HS-5 (cell line): Measurements from ENCODE around the gene SEMA7A.

Experiments used
- DNase-seq: peaks from one replicate; pipeline ENCODE4 v3.0.0-alpha.2; 2012; ENCODE audit warnings: low read depth

SEMA7A gene

DNA sequence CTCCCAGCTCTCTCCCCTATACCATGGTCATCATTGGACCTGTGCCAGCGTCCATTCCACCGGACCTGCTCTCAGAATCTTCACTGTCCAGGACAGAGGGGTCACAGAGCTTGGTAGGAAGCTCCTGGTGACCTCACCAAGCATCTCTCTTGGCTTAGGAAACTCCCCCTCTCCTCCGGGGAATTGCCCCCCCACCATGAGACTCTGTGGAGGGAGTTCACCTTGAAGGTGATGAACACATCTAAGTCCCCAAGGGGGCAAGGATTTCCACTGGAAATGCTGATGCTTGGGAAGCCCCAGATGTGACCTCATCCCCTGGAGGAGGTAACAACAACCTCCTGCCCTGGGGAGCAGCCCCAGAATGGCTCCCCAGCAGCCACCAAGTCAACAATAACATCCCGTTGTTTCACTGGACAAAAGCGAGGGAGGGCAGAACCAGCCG is 3.2 kb downstream of the SEMA7A start:
- DNase-seq, result no peak

DNA sequence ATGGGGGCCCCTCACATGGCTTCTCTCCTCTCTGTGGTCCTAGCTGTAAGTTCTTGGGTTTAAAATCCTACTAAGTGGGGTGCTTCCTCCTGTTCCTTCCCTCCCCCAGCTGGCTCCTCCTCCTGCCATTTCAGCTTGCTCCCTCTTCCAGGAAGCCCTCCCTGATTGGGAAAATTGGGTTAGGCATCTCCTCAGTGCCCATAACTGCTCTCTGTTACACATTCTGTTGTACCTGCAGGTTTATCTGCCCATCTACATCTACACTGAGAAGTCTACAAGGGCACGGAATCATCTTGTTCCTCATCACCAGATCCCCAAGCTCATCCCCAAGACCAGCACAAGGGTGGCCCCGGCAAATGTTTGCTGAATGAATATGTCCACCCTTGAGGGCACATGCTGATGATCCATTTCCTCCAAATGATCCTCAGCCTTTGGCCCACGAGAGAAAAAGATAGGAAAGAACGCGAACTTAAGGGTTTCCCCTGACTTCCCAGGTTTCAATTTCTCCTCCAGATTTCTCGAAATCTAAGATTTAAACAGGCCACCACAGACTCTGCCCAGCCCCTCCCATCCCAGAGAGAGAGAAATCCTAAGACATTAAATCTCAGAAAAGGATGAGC is 3.9 kb downstream of the SEMA7A start:
- DNase-seq, result no peak

DNA sequence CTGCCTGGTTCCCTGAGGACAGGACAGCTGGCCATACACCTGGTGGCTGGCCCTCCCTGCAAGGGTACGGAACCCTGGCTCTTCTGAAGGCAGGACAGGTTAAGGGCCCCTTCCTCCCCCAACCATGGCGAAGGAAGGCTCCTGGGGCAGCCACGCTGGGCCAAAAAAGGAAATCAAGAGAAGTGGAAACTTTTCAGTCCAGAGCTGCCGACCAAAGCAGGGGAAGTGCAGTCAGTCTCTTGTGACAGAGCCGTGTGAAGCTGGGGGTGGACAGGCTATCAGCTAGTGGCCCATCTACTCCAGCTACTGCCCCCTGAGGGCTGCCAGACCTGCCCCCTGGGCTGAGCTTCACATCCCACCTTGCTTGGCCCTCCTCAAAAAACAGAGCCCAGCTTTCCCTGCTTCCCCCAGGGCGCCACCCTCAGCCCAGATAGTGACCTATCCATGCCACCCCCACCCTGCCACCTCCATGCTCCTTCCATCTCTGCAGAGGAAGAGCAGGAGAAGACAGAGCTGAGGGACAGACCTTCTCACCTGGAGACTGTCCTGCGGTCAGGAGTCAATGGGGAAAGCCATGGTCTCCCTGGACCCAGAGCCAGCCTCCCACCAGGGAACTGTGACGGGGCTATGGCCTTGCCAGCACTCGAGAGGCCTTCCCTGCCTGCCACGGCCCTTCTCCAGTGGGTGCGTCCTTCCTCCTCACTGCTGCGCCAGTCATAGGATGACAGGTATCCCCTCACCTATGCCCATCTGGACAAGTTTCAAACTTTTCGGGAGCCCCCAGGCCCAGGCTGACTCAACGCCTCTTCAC is 4.6 kb downstream of the SEMA7A start:
- no peak for DNase-seq

DNA sequence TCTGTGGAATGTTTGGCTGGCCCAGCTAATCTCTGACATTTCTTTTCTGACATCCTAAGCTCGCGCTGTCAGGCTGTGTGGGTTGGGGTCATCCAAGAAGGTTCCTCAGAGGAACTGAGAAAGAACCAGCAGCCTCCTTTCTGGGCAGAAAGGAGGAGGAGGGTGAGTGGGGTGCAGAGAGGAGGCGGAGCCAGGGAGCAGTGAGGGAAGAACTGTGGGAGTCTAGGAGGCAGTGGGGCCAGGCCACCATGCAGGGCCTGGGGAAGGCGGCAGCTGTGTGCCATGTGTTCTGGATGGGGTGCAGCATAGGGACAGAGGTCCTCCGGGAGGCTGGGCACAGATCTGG is 5.3 kb downstream of the SEMA7A start:
- no peak for DNase-seq

DNA sequence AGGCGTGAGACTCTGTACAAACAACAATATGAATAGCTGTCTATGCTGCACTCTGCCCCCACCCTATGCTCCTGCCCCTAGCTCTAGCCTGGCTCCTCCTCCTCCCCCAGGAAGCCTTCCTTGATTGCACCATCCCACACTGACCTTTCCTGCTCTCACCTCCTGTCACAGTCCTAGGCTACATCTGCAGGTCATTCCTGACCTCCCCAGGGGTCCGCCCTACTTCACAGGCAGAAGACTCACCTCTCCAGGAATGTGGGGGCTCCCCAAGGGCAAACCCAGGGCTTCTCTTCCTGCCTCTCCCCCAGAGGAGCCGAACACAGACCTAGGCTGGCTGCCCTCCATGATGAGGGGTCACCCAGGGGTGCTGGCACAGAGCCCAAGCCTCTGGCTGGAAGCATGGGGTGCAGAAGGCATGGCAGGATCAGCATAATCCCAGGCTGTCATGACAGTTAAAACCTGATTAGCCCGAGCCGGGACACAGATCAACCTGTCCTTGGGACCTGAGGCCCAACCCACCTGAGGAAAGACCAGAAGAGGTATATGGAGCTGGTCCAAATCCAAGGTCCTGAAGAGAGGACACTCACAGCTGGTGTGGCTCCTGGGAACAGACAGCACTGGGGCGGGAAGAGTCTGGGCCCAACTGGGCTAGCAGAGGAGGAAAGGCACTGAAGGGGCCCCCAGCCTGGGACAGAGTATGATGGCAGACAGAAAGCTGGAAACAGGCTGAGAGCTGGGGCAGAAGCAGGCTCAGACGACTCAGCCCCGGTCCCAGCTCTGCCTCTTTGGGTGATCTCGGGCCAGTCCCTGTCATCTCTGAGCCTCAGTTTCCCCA is 5.9 kb downstream of the SEMA7A start:
- no peak for DNase-seq

DNA sequence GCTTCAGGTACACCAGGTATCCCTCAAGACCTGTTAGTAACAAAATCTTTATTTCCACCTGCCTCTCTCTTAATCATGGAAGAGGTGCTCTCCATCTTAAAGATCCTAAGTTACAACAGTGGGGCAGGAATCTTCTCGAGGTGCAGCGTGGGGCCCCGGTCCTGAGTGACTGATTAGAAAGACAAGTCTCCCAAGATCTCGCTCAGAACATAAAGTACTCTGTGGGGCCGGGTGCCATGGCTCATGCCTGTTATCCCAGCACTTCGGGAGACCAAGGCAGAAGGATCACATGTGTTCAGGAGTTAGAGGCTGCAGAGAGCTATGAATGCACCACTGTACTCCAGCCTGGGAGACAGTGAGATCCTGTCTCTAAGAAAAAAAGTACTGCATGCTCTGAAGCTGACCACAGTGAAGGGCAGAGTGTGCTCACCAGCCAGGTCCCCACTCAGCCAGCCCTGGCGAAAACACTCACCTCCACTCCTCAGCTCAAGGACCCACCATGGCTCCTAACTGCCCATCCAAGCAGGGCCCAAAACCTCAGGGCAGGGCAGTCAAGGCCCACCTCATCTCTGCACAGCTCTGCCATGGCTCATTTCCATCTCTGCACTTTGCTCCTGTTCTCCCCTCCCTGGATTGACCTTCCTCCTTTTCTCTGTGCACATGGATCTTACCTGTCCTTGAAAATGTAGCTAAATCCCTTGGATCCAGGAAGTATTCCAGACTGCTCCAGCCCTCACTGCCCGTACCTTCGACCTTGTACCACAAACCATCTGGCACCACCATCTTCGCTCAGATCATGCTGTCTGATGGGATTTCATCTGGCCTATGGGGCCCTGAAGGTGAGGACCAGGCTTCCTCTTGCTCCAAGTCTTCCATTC is 7.1 kb downstream of the SEMA7A start:
- DNase-seq, result no peak

DNA sequence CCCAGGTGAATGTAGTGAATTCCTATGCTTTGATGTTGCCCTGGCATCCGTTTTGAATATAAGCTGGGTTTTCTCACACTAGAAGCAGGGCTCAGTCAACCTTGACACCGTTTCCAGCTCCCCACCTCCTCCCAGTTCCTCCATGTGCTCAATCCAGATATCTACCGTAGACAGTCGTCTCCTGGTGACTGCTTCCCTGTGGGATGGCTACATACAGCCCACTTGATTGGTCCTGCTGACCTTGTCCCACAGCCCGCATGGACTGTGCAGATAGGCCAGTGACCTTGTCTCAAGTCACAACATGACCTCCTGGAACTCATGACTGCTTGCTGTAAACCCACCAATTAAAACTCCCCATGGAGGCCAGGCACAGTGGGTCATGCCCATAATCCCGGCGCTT is 8.1 kb downstream of the SEMA7A start:
- DNase-seq, result no peak

DNA sequence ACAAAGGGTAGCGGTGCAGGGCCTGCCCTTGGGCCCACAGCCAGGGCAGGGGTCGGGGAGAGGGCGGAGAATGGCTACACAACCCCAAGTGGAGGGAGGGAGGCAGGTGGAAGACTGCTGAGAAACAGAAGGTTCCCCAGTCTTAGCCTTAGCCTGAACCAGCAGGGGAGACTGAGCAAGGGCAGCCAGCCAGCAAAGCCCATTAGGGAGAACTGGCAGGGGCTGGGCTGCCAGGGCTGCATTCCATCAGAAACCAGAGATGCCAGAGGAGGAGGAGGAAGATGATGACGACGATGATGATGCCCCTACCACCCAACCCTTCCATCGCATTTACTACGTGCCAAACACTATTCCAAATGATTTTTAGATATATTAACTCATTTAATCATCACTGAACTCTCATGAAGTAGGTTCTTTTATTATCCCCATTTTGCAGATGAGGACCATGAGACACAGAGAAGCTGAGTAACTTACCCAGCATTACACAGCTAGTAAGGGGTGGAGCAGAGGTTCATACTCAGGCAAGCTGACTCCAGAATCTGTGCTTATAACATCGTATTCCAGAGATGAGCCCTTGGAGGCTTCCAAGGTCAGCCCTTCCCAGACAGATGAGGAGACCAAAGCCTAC is 8.7 kb downstream of the SEMA7A start:
- DNase-seq, result no peak

DNA sequence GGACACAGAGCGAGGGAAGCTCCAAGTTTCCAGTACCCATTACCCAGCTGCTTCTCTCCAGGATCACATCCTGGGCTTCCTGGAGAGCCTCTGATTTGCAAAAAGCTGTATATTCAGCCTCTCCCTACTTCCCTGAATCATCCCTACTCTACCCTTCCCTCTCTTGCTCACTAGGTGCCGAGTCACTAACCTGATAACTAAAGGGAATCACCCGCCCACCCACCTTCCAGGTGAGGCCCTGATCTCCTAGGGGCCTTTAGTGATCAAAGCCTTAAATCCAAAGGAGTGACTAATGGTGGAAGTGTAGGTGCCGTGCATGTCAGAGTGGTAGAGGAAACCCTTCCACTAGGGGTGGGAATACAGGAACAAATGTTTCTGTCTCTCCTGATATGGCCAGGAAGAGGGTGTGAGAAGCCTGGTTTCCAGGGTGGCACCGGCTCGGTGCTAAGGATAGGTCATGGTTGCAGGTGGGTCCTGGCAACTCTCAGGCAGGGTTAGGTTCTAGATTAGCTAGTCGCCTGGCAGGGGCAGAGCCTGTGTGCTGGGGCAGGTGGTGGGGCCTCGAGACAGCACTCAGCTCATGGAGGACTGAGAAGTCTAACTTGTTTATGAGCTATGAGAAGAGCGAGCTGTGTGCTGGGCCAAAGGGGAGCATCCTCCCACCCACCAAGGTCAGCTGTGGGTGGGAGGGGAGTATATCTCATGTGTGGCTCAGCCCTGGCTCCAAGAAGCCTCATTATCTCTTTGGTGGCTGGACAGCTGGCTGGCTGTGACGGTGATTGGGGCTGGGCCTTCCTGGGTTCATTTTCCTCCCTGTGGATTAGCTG is 10.1 kb downstream of the SEMA7A start:
- no peak for DNase-seq

DNA sequence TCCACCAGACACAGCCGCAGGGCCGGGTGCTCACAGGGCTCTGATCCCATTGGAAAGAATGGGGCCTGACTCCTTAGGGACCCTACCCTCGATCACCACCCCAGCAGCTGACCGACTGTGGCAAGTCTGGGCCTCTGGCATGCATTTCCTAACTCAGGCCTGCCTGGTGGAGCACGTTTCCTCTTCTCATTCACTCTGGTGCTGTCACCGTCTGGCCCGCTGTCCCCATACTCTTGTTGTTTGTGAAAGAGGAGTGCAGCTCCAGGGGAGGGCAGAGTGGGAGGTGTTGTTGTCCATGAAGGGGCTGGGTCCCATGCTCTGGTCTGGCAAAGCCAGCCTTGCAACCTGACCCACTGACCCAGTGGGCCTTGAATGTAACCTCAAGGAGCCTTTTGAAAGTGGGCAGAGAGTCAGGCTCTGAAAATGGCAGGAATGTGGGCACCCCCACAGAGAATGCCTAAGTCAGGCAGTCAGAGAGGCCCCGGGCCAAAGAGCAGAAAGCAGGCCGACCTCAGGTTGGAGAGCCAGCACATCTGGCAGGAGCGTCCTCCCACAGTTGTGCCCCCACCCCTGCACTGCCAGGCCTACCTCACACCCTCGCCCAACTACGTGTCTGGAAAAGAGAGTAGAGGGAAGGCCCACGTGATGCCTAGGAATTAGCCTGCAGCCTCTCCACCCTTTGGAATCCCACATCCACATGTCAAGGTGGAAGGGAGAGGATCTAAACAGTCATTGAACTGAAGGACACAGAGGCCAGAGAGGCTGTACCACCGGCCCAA is 10.9 kb downstream of the SEMA7A start:
- DNase-seq, result peak; percentile 92

DNA sequence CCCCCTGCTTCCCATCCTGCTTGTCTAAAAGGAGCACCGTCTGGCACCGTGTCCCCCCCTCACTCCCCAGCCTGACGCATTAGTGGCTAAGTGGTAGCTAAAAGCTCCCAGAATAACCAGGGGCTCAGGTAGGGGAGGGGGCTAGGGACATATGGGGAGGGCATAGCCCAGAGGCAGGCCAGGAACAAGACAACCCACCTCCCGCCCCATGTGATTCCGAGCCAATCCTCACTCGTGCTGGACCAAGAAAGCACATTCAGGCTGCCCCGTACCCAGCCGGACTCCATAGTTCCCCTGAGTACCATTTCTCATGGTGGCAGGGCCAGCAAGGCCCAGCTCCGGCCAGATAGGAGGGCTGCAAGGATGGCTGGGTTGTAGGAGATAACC is 11.5 kb downstream of the SEMA7A start:
- DNase-seq, result no peak

DNA sequence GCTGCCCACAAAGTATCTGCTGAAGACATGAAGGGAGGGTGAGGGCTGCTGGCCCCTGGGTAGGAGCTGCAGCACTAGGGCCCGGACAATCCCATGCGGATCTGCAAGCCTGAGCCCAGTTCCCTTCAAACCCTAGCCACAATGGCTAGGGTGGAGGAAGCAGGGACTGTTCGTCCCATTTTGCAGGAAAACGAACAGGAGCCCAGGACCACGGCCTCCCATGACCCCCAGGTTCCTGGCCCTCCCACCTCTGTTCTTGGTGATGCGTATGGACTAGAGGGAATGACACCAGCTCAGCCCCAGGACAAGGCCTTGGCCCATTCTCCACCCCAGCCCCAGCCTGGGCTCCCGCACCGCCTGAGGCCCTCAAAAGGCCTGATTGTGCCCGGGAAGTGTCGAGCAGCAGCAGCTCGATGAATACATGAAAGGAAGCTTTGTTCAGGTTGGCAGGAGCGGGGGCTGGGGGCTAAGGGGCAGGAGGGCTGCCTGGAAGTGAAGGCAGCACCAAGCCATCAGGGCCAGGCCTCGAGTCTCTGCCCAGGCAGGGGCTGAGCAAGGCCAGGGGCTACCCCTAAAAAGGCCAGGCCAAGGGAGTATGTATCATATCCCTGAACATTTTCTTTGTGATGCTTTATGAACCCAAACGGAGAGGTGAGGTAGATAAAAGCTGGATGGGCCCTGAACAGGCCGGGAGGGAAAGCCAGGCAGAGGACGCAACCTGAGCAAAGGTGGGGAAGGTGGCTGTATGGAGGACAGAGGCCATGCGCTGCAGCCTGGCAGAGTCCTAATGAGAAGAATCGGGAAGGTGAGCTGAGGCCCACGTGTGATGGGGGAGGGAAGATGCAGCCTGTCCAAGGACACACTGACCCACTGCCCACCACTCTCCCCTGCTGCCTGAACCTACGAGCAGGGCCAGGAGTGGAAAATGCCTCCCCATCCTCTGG is 12.2 kb downstream of the SEMA7A start:
- no peak for DNase-seq

DNA sequence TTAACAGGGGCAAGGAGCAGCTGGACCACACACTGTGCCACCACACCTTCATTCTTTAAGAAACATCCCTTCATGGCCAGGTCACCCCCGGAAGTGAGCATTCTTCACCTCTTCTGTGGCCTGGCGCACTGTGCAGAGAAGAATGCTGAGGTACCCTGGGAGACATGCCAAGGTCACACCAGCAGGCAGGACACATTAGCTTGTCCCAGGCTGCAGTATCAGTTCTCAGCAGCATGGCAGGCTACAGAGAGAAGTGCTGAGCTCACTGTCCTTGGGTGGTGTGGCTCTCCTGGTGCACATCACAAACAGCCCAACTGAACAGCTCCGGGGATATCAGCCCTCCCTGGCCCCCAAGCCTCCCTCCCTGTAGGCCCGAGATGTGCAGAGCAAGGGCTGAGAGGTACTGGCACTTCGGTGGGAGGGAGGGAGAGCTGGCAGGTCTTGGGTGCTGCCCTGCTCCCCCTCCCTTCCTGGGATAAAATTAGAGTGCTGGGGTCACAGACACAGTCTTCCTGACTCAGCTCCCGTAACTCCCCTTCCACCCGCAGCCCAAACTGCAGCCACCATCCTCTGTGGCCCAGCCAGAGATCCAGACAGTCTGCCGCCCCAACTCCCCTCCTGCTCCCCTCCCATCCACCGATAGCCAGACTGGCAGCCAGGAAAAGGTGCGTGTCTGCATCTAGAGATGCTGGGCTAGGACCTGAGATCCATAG is 13.4 kb downstream of the SEMA7A start:
- DNase-seq, result no peak

DNA sequence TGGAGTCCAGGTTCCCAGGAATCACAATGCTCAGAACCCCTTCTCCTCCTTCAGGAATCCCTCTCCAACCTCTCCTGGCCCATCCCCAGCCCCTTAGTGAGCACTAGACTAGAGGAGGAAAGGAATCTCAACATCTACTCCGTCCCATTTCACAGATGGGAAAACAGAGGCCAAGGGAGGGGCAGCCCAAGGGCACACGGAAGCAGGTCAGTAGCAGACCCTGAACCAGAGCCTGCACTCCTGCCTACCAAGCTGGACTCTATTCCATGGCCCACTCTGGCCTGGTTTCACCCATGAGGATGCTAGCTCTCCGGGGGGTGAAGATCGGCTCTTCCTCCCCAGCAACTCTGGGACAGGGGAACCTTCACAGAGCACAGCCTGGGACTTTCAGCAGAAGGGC is 14.3 kb downstream of the SEMA7A start:
- no peak for DNase-seq

DNA sequence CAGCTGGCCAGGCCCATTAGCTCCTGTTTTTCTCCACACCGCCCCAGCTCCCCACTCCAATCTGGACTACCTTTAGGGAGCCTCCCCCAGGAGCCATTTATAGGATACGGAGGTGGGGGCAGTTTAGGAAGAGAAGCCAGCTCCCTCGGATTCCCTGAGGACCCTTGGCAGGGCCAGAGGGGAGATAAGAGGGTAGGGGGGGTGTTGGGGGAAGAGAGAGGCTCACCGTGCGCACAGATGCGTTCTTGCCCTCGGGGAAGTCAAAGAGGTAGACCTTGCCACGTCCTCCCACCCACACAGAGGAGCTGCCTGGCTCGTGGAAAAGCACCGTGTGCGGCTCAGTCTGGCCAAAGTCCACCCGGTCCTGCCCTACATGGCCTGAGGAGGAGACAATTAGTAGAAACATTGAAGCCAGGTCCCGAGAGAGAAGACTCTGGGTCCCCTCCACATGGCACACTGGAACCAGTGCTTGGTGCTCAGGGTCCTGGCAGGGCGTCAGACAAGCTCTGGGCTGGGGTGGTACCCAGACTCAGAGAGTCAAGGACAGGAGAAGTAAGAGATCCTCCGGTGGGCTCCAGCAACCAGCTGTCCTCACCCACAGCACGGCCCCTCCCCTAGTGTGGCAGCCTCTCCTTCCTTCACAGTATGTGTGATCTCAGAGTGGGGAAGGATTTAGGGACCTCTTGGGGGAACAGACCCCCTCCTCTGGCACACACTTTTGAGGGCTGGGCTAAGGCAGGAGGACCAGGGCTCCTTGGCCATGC is 15.0 kb downstream of the SEMA7A start:
- no peak for DNase-seq

DNA sequence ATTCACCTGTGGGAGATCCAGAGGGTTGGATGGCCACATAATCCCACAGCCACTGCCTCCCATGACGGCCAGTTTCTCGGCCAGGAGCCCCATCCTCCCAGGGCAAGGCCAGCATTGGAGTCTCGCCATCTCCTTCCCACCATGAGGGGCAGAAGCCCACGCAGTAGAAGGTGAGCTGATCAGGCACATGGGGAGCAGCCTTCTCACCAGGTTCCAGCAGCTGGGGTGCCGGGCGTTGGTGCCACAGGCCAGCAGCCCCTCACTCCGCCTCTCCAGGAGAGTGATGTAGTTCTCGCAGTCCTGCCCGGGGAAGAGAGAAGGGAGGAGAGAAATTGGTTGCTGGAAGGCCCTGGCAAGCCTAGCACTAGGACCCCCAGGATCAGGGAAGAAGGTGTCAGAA is 16.1 kb downstream of the SEMA7A start:
- DNase-seq, result no peak

DNA sequence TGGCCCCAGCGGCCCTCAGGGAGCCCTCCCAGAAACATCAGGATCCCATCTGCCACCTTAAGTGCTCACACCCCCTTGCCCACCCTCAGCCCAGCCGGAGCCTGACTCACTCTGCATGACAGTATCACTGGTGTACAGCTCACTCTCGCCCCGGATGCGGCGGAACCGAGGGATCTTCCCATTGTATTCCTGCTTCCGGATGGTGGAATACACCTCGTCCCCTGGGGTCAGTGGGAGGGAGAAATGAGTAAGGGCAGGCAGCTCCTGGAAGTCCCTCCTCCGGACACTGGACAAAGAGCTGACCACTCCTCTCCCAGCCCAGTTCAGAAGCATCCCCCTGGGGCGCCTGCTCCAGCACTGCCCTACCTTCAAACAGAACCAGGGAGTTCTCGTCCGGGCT is 16.5 kb downstream of the SEMA7A start:
- peak; percentile 77 for DNase-seq
